Epidermal melanocyte (primary cell): ENCODE measurements around the gene CLK3.
"Not testable (repeated sequence)": the region's sequence is repeated elsewhere in the genome, so short reads cannot be mapped to it uniquely, and the experiment has no call there.

Experiments used
- DNase-seq: peaks from one replicate; pipeline ENCODE4 v3.0.0; 2011; ENCODE audit warnings: low spot score; ENCODE audit not compliant: insufficient read length

Gene CLK3

GRCh38 chr15:74642348-74642733 lies 26.7 kb downstream of the CLK3 start:
- no peak for DNase-seq

- no peak for DNase-seq
Measured at GRCh38 chr15:74642734-74643664, 27.4 kb downstream of the CLK3 start.

- DNase-seq = no peak
Measured at GRCh38 chr15:74643665-74644204, 28.1 kb downstream of the CLK3 start.

GRCh38 chr15:74646480-74646879 lies 30.8 kb downstream of the CLK3 start:
- no peak for DNase-seq

- no peak for DNase-seq
Measured at GRCh38 chr15:74648051-74648842, 32.6 kb downstream of the CLK3 start.

- DNase-seq = no peak
Measured at GRCh38 chr15:74651242-74651741, 35.7 kb downstream of the CLK3 start.

- peak; percentile 76 for DNase-seq
Measured at GRCh38 chr15:74653426-74654102, 37.9 kb downstream of the CLK3 start.

- DNase-seq = no peak
Measured at GRCh38 chr15:74655424-74655823, 39.8 kb downstream of the CLK3 start.

GRCh38 chr15:74656935-74657535 lies 41.4 kb downstream of the CLK3 start:
- no peak for DNase-seq

- DNase-seq = no peak
Measured at GRCh38 chr15:74657846-74658245, 42.2 kb downstream of the CLK3 start.

- DNase-seq = not testable (repeated sequence)
Measured at GRCh38 chr15:74661280-74661679, 45.6 kb downstream of the CLK3 start.

GRCh38 chr15:74662064-74662860 lies 46.6 kb downstream of the CLK3 start:
- DNase-seq = no peak

- no peak for DNase-seq
Measured at GRCh38 chr15:74663303-74664027, 47.8 kb downstream of the CLK3 start.

- no peak for DNase-seq
Measured at GRCh38 chr15:74664028-74664616, 48.5 kb downstream of the CLK3 start.

GRCh38 chr15:74664670-74665069 lies 49.0 kb downstream of the CLK3 start:
- no peak for DNase-seq

GRCh38 chr15:74667975-74668374 lies 52.3 kb downstream of the CLK3 start:
- DNase-seq = no peak

GRCh38 chr15:74669627-74670026 lies 54.0 kb downstream of the CLK3 start:
- no peak for DNase-seq

- no peak for DNase-seq
Measured at GRCh38 chr15:74674161-74674560, 58.5 kb downstream of the CLK3 start.

- DNase-seq = no peak
Measured at GRCh38 chr15:74676801-74677200, 61.2 kb downstream of the CLK3 start.
